HEK293 (cell line): ENCODE data around the gene ABCC3.
A peak's percentile ranks its signal among the peaks of the same experiment; 100 is the strongest.

Experiments used
- CTCF ChIA-PET: fragments of 350-600 bp; formaldehyde crosslinking; extraction: SDS; loops from one replicate; lab custom pipeline; 2021; ENCODE audit warnings: antibody characterized with exemption; lab: Yijun Ruan, JAX
- POLR2A ChIA-PET: fragments of 300-600 bp; formaldehyde crosslinking; extraction: SDS; loops from one replicate; lab custom pipeline; 2020; ENCODE audit warnings: antibody characterized with exemption, inconsistent platforms; lab: Yijun Ruan, JAX
- H3K27ac ChIP-seq: fragments of 200-500 bp; sonication (Bioruptor generic); 2 replicates; pipeline ENCODE4 v1.5.1; 2014; ENCODE audit warnings: low read depth, low read length, control low read depth, inconsistent platforms; ENCODE audit errors: extremely low read depth
- H3K36me3 ChIP-seq, 2 experiments: fragments of 200-500 bp in 1 of 2; sonication (Bioruptor generic) in 1 of 2; 1 replicate in 1 of 2; 2 replicates in 1 of 2; pipeline ENCODE4 v1.5.1; 2014 to 2017; ENCODE audit warnings: inconsistent platforms in 2 of 2, low read length in 2 of 2; ENCODE audit not compliant: control insufficient read depth in 2 of 2, insufficient read depth in 1 of 2
- H3K4me1 ChIP-seq: fragments of 200-500 bp; sonication (Bioruptor generic); 2 replicates; pipeline ENCODE4 v1.5.1; 2014; ENCODE audit warnings: mild to moderate bottlenecking, low read length, inconsistent platforms; ENCODE audit not compliant: control insufficient read depth, insufficient read depth
- H3K4me3 ChIP-seq: 2 replicates; pipeline ENCODE4 v1.5.1; 2011; ENCODE audit warnings: low read depth, mild to moderate bottlenecking, control low read depth, low read length, moderate library complexity
- H3K9me3 ChIP-seq: fragments of 200-500 bp; sonication (Bioruptor generic); 2 replicates; pipeline ENCODE4 v1.5.1; 2014; ENCODE audit warnings: low read depth, low read length, inconsistent platforms; ENCODE audit not compliant: control insufficient read depth, insufficient read depth
- BCL11A ChIP-seq: fragments of 450-650 bp; formaldehyde crosslinking; IDR thresholded peaks from 2 replicates; pipeline ENCODE4 v1.5.1; 2016; ENCODE audit warnings: low read depth, missing biosample characterization, missing genetic modification characterization
- GLIS2 ChIP-seq: fragments of 450-650 bp; formaldehyde crosslinking; IDR thresholded peaks from 2 replicates; pipeline ENCODE4 v1.5.1; 2016; ENCODE audit warnings: missing biosample characterization, missing genetic modification characterization
- INSM2 ChIP-seq: fragments of 450-650 bp; formaldehyde crosslinking; IDR thresholded peaks from 2 replicates; pipeline ENCODE4 v1.5.1; 2016; ENCODE audit warnings: missing biosample characterization, missing genetic modification characterization
- KLF8 ChIP-seq: fragments of 450-650 bp; formaldehyde crosslinking; IDR thresholded peaks from 2 replicates; pipeline ENCODE4 v1.5.1; 2016; ENCODE audit warnings: missing biosample characterization, missing genetic modification characterization
- OSR2 ChIP-seq: fragments of 450-650 bp; formaldehyde crosslinking; IDR thresholded peaks from 2 replicates; pipeline ENCODE4 v1.5.1; 2016; ENCODE audit warnings: missing biosample characterization, missing genetic modification characterization
- PATZ1 ChIP-seq: fragments of 450-650 bp; formaldehyde crosslinking; IDR thresholded peaks from 2 replicates; pipeline ENCODE4 v1.5.1; 2016; ENCODE audit warnings: missing biosample characterization, missing genetic modification characterization
- PRDM2 ChIP-seq: fragments of 450-650 bp; formaldehyde crosslinking; IDR thresholded peaks from 2 replicates; pipeline ENCODE4 v1.5.1; 2016; ENCODE audit warnings: missing biosample characterization, missing genetic modification characterization, borderline replicate concordance
- PRDM6 ChIP-seq: fragments of 450-650 bp; formaldehyde crosslinking; IDR thresholded peaks from 2 replicates; pipeline ENCODE4 v1.5.1; 2017; ENCODE audit warnings: missing biosample characterization, missing genetic modification characterization
- ZBTB11 ChIP-seq: fragments of 450-650 bp; formaldehyde crosslinking; conservative IDR thresholded peaks from 2 replicates; pipeline ENCODE4 v1.5.1; 2016; ENCODE audit warnings: low read depth, missing biosample characterization, missing genetic modification characterization
- ZBTB17 ChIP-seq: fragments of 450-650 bp; formaldehyde crosslinking; IDR thresholded peaks from 2 replicates; pipeline ENCODE4 v1.5.1; 2016; ENCODE audit warnings: missing biosample characterization, missing genetic modification characterization
- ZBTB8A ChIP-seq: fragments of 450-650 bp; formaldehyde crosslinking; IDR thresholded peaks from 2 replicates; pipeline ENCODE4 v1.5.1; 2016; ENCODE audit warnings: missing biosample characterization, missing genetic modification characterization
- ZNF132 ChIP-seq: fragments of 450-650 bp; formaldehyde crosslinking; IDR thresholded peaks from 2 replicates; pipeline ENCODE4 v1.5.1; 2017; ENCODE audit warnings: missing biosample characterization, missing genetic modification characterization, borderline replicate concordance
- ZNF16 ChIP-seq: fragments of 450-650 bp; formaldehyde crosslinking; IDR thresholded peaks from 2 replicates; pipeline ENCODE4 v1.5.1; 2016; ENCODE audit warnings: low read depth, missing biosample characterization, missing genetic modification characterization
- ZNF473 ChIP-seq: fragments of 450-650 bp; formaldehyde crosslinking; IDR thresholded peaks from 2 replicates; pipeline ENCODE4 v1.5.1; 2017; ENCODE audit warnings: missing biosample characterization, missing genetic modification characterization
- ZNF510 ChIP-seq: fragments of 450-650 bp; formaldehyde crosslinking; IDR thresholded peaks from 2 replicates; pipeline ENCODE4 v1.5.1; 2018; ENCODE audit warnings: mild to moderate bottlenecking, missing genetic modification characterization, missing biosample characterization; ENCODE audit not compliant: insufficient replicate concordance
- ZNF513 ChIP-seq: fragments of 450-650 bp; IDR thresholded peaks from 2 replicates; pipeline ENCODE4 v1.5.1; 2018; ENCODE audit warnings: missing biosample characterization, missing genetic modification characterization
- ZNF558 ChIP-seq: fragments of 450-650 bp; formaldehyde crosslinking; IDR thresholded peaks from 2 replicates; pipeline ENCODE4 v1.5.1; 2016; ENCODE audit warnings: missing biosample characterization, missing genetic modification characterization
- ZNF658 ChIP-seq: fragments of 450-650 bp; formaldehyde crosslinking; IDR thresholded peaks from 2 replicates; pipeline ENCODE4; 2016; ENCODE audit warnings: missing biosample characterization, missing genetic modification characterization
- ZNF670 ChIP-seq: fragments of 450-650 bp; formaldehyde crosslinking; IDR thresholded peaks from 2 replicates; pipeline ENCODE4 v1.5.1; 2016; ENCODE audit warnings: missing biosample characterization, missing genetic modification characterization, low read depth
- ZNF747 ChIP-seq: fragments of 450-650 bp; formaldehyde crosslinking; IDR thresholded peaks from 2 replicates; pipeline ENCODE4 v1.5.1; 2016; ENCODE audit warnings: missing biosample characterization, missing genetic modification characterization

Gene ABCC3

GRCh38 chr17:50593321-50593720 lies 41.4 kb upstream of the ABCC3 start:
- Histone ChIP-seq H3K4me3 (no peak overlapping the region), H3K36me3 (no peaks in the 10 kb centered on the region), H3K27ac (no peak overlapping the region), H3K4me1 (0 out of 2 replicates have a peak, but pooled peaks cover 3% of the 10 kb centered on the region), H3K9me3 (no peaks in the 10 kb centered on the region)
- CTCF ChIA-PET = interaction anchor here (0.6 to 1.1 kb wide), 3 partner anchors 33 to 46 kb away, joined by 3 to 4 read pairs (median 3); partner anchors contain the start of gene SPATA20
- POLR2A ChIA-PET = no interaction called here
- TF ChIP-seq KLF8 (tag by site-specific recombination) (no peak), ZNF513 (tag by site-specific recombination) (no peak), ZNF658 (no peak), OSR2 (tag by site-specific recombination) (no peak), ZBTB11 (no peak), ZNF510 (tag by site-specific recombination) (no peak), ZBTB8A (tag by site-specific recombination) (0 out of 2 replicates have a peak, but pooled peaks have one; percentile 25), ZNF473 (tag by site-specific recombination) (no peak), GLIS2 (tag by site-specific recombination) (peak; percentile 47; the same call in 1 of the 2 replicates), ZNF132 (tag by site-specific recombination) (no peak), ZBTB17 (tag by site-specific recombination) (no peak), ZNF16 (tag by site-specific recombination) (no peak), ZNF747 (tag by site-specific recombination) (no peak), INSM2 (no peak), ZNF670 (tag by site-specific recombination) (no peak), BCL11A (tag by site-specific recombination) (no peak), PRDM6 (tag by site-specific recombination) (no peak), ZNF558 (tag by site-specific recombination) (no peak), PATZ1 (tag by site-specific recombination) (peak; percentile 67), PRDM2 (tag by site-specific recombination) (no peak)
